C1 segment of cervical spinal cord (tissue), 14 donors: ENCODE results near the gene PDE4DIP.
"Not testable (repeated sequence)": the region's sequence is repeated elsewhere in the genome, so short reads cannot be mapped to it uniquely, and the experiment has no call there.

Experiments
- DNase-seq, 14 donors: peaks; one replicate each; lab custom pipeline; 2025; lab: John Stamatoyannopoulos, UW

PDE4DIP gene

GRCh38 chr1:148975453-148975852 is 131.2 kb downstream of the PDE4DIP start:
- not testable (repeated sequence) for DNase-seq

- DNase-seq = not testable (repeated sequence)
Measured at GRCh38 chr1:148975866-148976537, 131.8 kb downstream of the PDE4DIP start.

- DNase-seq = not testable (repeated sequence)
Measured at GRCh38 chr1:148977785-148978184, 133.6 kb downstream of the PDE4DIP start.

- not testable (repeated sequence) for DNase-seq
Measured at GRCh38 chr1:148989378-148989777, 145.2 kb downstream of the PDE4DIP start.

GRCh38 chr1:148990233-148990788 is 146.1 kb downstream of the PDE4DIP start:
- DNase-seq = not testable (repeated sequence)

- DNase-seq = not testable (repeated sequence)
Measured at GRCh38 chr1:148991818-148992217, 147.6 kb downstream of the PDE4DIP start.

- not testable (repeated sequence) for DNase-seq
Measured at GRCh38 chr1:148992364-148992763, 148.1 kb downstream of the PDE4DIP start.

GRCh38 chr1:148996449-148997224 is 152.4 kb downstream of the PDE4DIP start:
- DNase-seq = not testable (repeated sequence)

GRCh38 chr1:148997405-148997804 is 153.2 kb downstream of the PDE4DIP start:
- not testable (repeated sequence) for DNase-seq

- DNase-seq = not testable (repeated sequence)
Measured at GRCh38 chr1:149002664-149003063, 158.4 kb downstream of the PDE4DIP start.

GRCh38 chr1:149008326-149008725 is 164.1 kb downstream of the PDE4DIP start:
- not testable (repeated sequence) for DNase-seq

- DNase-seq = not testable (repeated sequence)
Measured at GRCh38 chr1:149008769-149009168, 164.5 kb downstream of the PDE4DIP start.

GRCh38 chr1:149009761-149010160 is 165.5 kb downstream of the PDE4DIP start:
- DNase-seq = not testable (repeated sequence)

GRCh38 chr1:149012599-149012998 is 168.4 kb downstream of the PDE4DIP start:
- DNase-seq = not testable (repeated sequence)

GRCh38 chr1:149013513-149013912 is 169.3 kb downstream of the PDE4DIP start:
- DNase-seq = not testable (repeated sequence)

GRCh38 chr1:149015522-149015921 is 171.3 kb downstream of the PDE4DIP start:
- not testable (repeated sequence) for DNase-seq

- not testable (repeated sequence) for DNase-seq
Measured at GRCh38 chr1:149016626-149017025, 172.4 kb downstream of the PDE4DIP start.

- not testable (repeated sequence) for DNase-seq
Measured at GRCh38 chr1:149018577-149018976, 174.3 kb downstream of the PDE4DIP start.

- DNase-seq = not testable (repeated sequence)
Measured at GRCh38 chr1:149024327-149024726, 180.1 kb downstream of the PDE4DIP start.

- not testable (repeated sequence) for DNase-seq
Measured at GRCh38 chr1:149033916-149034315, 189.7 kb downstream of the PDE4DIP start.

GRCh38 chr1:149043056-149043455 is 198.8 kb downstream of the PDE4DIP start:
- DNase-seq = not testable (repeated sequence)

GRCh38 chr1:149064611-149065010 is 220.4 kb downstream of the PDE4DIP start:
- not testable (repeated sequence) for DNase-seq
